ENCODE results near the gene FOXL2. TPM values are rescaled to one million over a fixed set of nuclear protein-coding genes. Genes with fewer than 3 reads are reported as not detected.

FOXL2 gene
- total and polyA plus RNA-seq, 2 of the 13 experiments (the other 11 are each of a cell fraction or from before 2014, with no cell fraction given): not detected

DNA sequence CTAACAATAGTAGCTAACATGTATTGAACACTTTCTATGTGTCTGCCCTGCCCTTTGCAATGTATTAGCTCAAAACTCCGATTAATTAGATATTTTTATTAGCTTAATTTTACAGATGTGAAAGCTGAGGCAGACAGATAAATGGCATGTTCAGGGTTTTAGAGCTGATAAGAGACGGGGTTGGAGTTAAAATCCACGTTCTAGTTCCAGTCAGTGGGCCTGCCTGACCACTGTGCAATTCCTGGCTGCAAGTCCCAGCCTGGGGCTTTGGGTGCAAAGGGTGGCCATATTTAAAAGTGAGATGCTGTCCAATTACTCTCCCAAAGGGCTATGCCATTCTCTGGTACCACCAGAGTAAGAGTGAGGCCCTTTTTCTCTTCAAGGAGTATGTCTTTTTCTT is 33.2 kb downstream of the FOXL2 start (continued):
- TF ChIP-seq ZNF570 (CRISPR knock-in tag; IDR thresholded peaks at IDR 0.05; ENCODE audit: borderline replicate concordance): no peak
- TF ChIP-seq GTF3A (CRISPR knock-in tag; conservative IDR thresholded peaks at IDR 0.05): no peak
- no peak for TF ChIP-seq KAT2B (IDR thresholded peaks at IDR 0.05; ENCODE audit: borderline replicate concordance, low read depth, low read length)
- TF ChIP-seq ZNF264 (CRISPR knock-in tag; IDR thresholded peaks at IDR 0.05): no peak
- no peak for TF ChIP-seq HCFC1 (IDR thresholded peaks at IDR 0.05; ENCODE audit: low read depth, low read length)
- TF ChIP-seq, protein P1, sequence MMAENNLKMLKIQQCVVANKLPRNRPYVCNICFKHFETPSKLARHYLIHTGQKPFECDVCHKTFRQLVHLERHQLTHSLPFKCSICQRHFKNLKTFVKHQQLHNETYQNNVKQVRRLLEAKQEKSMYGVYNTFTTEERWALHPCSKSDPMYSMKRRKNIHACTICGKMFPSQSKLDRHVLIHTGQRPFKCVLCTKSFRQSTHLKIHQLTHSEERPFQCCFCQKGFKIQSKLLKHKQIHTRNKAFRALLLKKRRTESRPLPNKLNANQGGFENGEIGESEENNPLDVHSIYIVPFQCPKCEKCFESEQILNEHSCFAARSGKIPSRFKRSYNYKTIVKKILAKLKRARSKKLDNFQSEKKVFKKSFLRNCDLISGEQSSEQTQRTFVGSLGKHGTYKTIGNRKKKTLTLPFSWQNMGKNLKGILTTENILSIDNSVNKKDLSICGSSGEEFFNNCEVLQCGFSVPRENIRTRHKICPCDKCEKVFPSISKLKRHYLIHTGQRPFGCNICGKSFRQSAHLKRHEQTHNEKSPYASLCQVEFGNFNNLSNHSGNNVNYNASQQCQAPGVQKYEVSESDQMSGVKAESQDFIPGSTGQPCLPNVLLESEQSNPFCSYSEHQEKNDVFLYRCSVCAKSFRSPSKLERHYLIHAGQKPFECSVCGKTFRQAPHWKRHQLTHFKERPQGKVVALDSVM (CRISPR knock-in tag; IDR thresholded peaks at IDR 0.05): no peak
- TF ChIP-seq ZNF180 (CRISPR knock-in tag; IDR thresholded peaks at IDR 0.05; ENCODE audit: borderline replicate concordance, low read depth): no peak

GRCh38 chr3:138912237-138912636 is 34.7 kb downstream of the FOXL2 start:
- no peak for TF ChIP-seq FOXJ3 (CRISPR knock-in tag; IDR thresholded peaks at IDR 0.05; ENCODE audit: borderline replicate concordance)
- no peak for TF ChIP-seq ELF1 (CRISPR knock-in tag; IDR thresholded peaks at IDR 0.05)
- TF ChIP-seq GATA4 (IDR thresholded peaks at IDR 0.05; ENCODE audit: borderline replicate concordance, low read depth): no peak
- TF ChIP-seq ATF5 (CRISPR knock-in tag; IDR thresholded peaks at IDR 0.05; ENCODE audit: low read depth): no peak
- no peak for TF ChIP-seq ZNF430 (CRISPR knock-in tag; IDR thresholded peaks at IDR 0.05)
- no peak for TF ChIP-seq IRX3 (CRISPR knock-in tag; IDR thresholded peaks at IDR 0.05; ENCODE audit: borderline replicate concordance, low read depth)
- no peak for TF ChIP-seq STAT5B (CRISPR knock-in tag; IDR thresholded peaks at IDR 0.05)
- no peak for TF ChIP-seq PLRG1 (conservative IDR thresholded peaks at IDR 0.05)
- no peak for TF ChIP-seq ZNF543 (CRISPR knock-in tag; IDR thresholded peaks at IDR 0.05)
- no peak for TF ChIP-seq ZNF235 (CRISPR knock-in tag; IDR thresholded peaks at IDR 0.05; ENCODE audit: borderline replicate concordance)
- no peak for TF ChIP-seq ZNF138 (CRISPR knock-in tag; IDR thresholded peaks at IDR 0.05; ENCODE audit: low read depth)
- TF ChIP-seq CBFB (CRISPR knock-in tag; IDR thresholded peaks at IDR 0.05): no peak
- TF ChIP-seq CBX1 (IDR thresholded peaks at IDR 0.05; ENCODE audit: low read depth): no peak
- TF ChIP-seq ZNF597 (CRISPR knock-in tag; IDR thresholded peaks at IDR 0.05): no peak
- Histone ChIP-seq H3K79me2 (ENCODE audit: insufficient read depth, low read length) (no peaks in the 10 kb centered on the region), H3K9me3 (ENCODE audit: low read length) (no peaks in the 10 kb centered on the region), H3K4me3 (replicated peaks in 1 of 3; ENCODE audit: insufficient read depth in 1 of 3, low read depth in 2 of 3, low read length in 3 of 3) (no peak overlapping the region), H3K27me3 (ENCODE audit: control insufficient read depth in 1 of 2, insufficient read depth in 2 of 2, low read length in 2 of 2) (no peaks in the 10 kb centered on the region; a peak in 1 of 5 replicates), H3K27ac (ENCODE audit: extremely low read length, insufficient read depth, low read length) (no peak overlapping the region), H2AFZ (ENCODE audit: low read length) (no peak overlapping the region), H3K4me1 (ENCODE audit: insufficient read depth, low read length) (peaks cover 15% of the 10 kb centered on the region), H4K20me1 (ENCODE audit: insufficient read depth, low read length) (no peaks in the 10 kb centered on the region), H3K4me2 (ENCODE audit: low read depth, low read length) (no peak overlapping the region), H3K9ac (ENCODE audit: insufficient read depth, low read depth, low read length) (no peak overlapping the region), H3K36me3 (replicated peaks in 1 of 2; ENCODE audit: control insufficient read depth in 1 of 2, insufficient read depth in 2 of 2, low read length in 2 of 2) (no peaks in the 10 kb centered on the region)
- ATAC-seq (no peak), DNase-seq (ENCODE audit: low spot score) (no peak), FAIRE-seq (no peak)
- in situ Hi-C loops (cut with HindIII; ENCODE audit: extremely low pct_ligation_motif_present, low pct_unique_long_range_greater_than_20kb) (no loop called here), intact Hi-C loops (cut with micrococcal nuclease; ENCODE audit: unreplicated experiment) (no loop called here)
- BruUV-seq (replicated peaks): no TSS peak
- WGBS (ENCODE audit: low lambda C conversion rate): 93% methylated on average over 4 of the region's 4 CpGs
- ChIA-PET POLR2A (interaction anchor here (1.1 kb wide), 1 partner anchor 49 kb away, joined by 3 read pairs; no protein-coding TSS in a partner anchor), CTCF (ENCODE audit: low intra/inter-chr PET ratio, low total read pairs) (no interaction called here)
